Esophagus muscularis mucosa (tissue), 4 donors: ENCODE data around the gene POTEF. TPM values are rescaled to one million over a fixed set of nuclear protein-coding genes. Genes with fewer than 3 reads are reported as not detected.
"Not testable (repeated sequence)": the region's sequence is repeated elsewhere in the genome, so short reads cannot be mapped to it uniquely, and the experiment has no call there.

Source experiments
- DNase-seq: peaks from one replicate; pipeline ENCODE4 v3.0.0-alpha.2; 2017; ENCODE audit errors: extremely low spot score
- H3K27ac ChIP-seq, 4 donors: fragments of 200-600 bp; sonication (generic); replicated peaks in 1 of 4; 1 replicate in 3 of 4; 2 replicates in 1 of 4; pipeline ENCODE4 v1.5.1; 2016 to 2019; ENCODE audit warnings: mild to moderate bottlenecking in 1 of 4
- H3K27me3 ChIP-seq, 4 donors: fragments of 200-600 bp; sonication (generic); one replicate each; pipeline versions ENCODE4 v1.5.1 to v1.6.0; 2016 to 2019
- H3K36me3 ChIP-seq, 4 donors: fragments of 200-600 bp; sonication (generic); one replicate each; pipeline ENCODE4 v1.5.1; 2016 to 2019
- H3K4me1 ChIP-seq, 4 donors: fragments of 200-600 bp; sonication (generic); one replicate each; pipeline ENCODE4 v1.5.1; 2016 to 2019
- H3K4me3 ChIP-seq, 4 donors: fragments of 200-600 bp; sonication (generic); 1 replicate in 2 of 4; 2 replicates in 2 of 4; pipeline ENCODE4 v1.5.1; 2016 to 2019; ENCODE audit warnings: mild to moderate bottlenecking in 4 of 4, moderate library complexity in 1 of 4
- H3K9me3 ChIP-seq, 4 donors: fragments of 200-600 bp; sonication (generic); 1 replicate in 3 of 4; 2 replicates in 1 of 4; pipeline ENCODE4 v1.5.1; 2016 to 2019
- WGBS: methylation state at CpG from one replicate; pipeline ENCODE4 v1.1.5; 2018; 5-methylcytosine and 5-hydroxymethylcytosine counted together
- intact Hi-C: fragments of 100-400 bp; cut with DNase I; formaldehyde crosslinking; loops from one replicate; pipeline ENCODE4 v1.15.1; 2023
- small RNA-seq, 3 donors: library from RNA; depleted of rRNA; stranded (forward); fragments of <200 nt; gene quantifications; one replicate each; pipeline ENCODE3, GENCODE V24; 2016
- total RNA-seq, 4 donors: library from RNA; depleted of rRNA; stranded (reverse); fragments of >200 nt; gene quantifications; one replicate each; pipeline versions ENCODE4 v1.1.0 to v1.2.1, GENCODE V29; 2016

The POTEF gene
- total RNA-seq, 4 donors from 2014 or later = not detected

GRCh38 chr2:130038265-130038603 lies 90.8 kb downstream of the POTEF start:
- H3K36me3 ChIP-seq, intact Hi-C loops, H3K27ac ChIP-seq, H3K4me3 ChIP-seq, DNase-seq, H3K9me3 ChIP-seq, H3K4me1 ChIP-seq: not testable (repeated sequence)
- peaks cover 0 to 16% (median 0%) of the 10 kb centered on the region in 4 donors for H3K27me3 ChIP-seq
- 90% methylated on average over 2 of the region's 16 CpGs for WGBS

- H3K9me3 ChIP-seq, H3K36me3 ChIP-seq, intact Hi-C loops, H3K4me3 ChIP-seq, DNase-seq, H3K27ac ChIP-seq, H3K27me3 ChIP-seq, H3K4me1 ChIP-seq: not testable (repeated sequence)
- 71% methylated on average over 1 of the region's 1 CpG for WGBS
Measured at GRCh38 chr2:130025931-130026330, 103.1 kb downstream of the POTEF start.

Small RNAs within 50 kb of the gene (small RNA-seq; reads per million reads assigned to genes)
- gene AC018865.2 = 0 reads per million in 3 donors
- 0 reads per million in 3 donors for gene RNU6-1049P

Other genes with a start within 250 kb of the POTEF start
- gene RAB6C, start 149.6 kb downstream of the POTEF start, total RNA-seq = under 1 TPM in 3 of 4 donors, not detected in 1; 0.26 to 0.57 (median 0.42) TPM
- 1 to 10 TPM; 2.8 to 5.0 (median 4.2) TPM for gene CCDC74B, start 15.9 kb upstream of the POTEF start, total RNA-seq
- gene SMPD4, start 52.4 kb upstream of the POTEF start, total RNA-seq = 10 to 100 TPM; 27.3 to 46.3 (median 36.9) TPM
- gene MZT2B, start 53.0 kb upstream of the POTEF start, total RNA-seq = 100 to 1,000 TPM; 145 to 282 (median 196) TPM
- not detected for gene TUBA3E, start 69.2 kb upstream of the POTEF start, total RNA-seq
- gene IMP4, start 213.7 kb upstream of the POTEF start, total RNA-seq = 100 to 1,000 TPM in 3 of 4 donors, 10 to 100 TPM in 1; 94.7 to 139 (median 114) TPM
- gene PTPN18, start 226.8 kb upstream of the POTEF start, total RNA-seq = 10 to 100 TPM; 36.6 to 60.2 (median 50.3) TPM